22Rv1 (cell line): Measurements from ENCODE around the gene TARP.
"Not testable (repeated sequence)": the region's sequence is repeated elsewhere in the genome, so short reads cannot be mapped to it uniquely, and the experiment has no call there.

Experiments
- H3K27ac ChIP-seq: fragments of 450-650 bp; 2 replicates; pipeline ENCODE4 v1.5.1; 2017
- ZFX ChIP-seq: fragments of 450-650 bp; IDR thresholded peaks from 2 replicates; pipeline ENCODE4 v1.6.1; 2017; ENCODE audit warnings: antibody characterized with exemption, borderline replicate concordance
- TF ChIP-seq, protein P1 (sequence below): fragments of 450-650 bp; IDR thresholded peaks from 2 replicates; pipeline ENCODE4 v1.5.1; 2017; ENCODE audit warnings: mild to moderate bottlenecking

TARP gene

DNA sequence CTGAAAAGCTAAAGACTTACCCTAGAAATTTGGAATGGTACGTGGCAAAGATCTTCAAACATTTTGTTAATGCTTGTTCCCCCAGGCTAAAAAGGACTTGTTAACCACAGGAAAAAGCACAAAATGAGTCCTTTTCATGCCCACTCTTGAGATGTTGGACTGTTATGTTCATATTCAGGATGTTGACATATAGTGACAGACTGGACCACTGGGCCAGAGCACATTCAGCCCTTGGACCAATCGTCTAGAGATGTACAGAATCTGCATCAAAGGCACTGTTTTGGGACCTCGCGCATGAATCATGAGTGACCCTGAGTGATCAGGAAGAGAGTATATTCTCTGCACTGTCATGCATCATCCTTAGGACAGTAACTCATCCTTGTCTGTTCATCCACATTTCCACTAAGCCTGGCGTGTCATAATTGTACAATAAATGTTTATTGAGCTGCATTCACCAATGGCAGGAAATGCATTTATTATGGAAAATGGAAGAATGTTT is 25.3 kb downstream of the TARP start:
- no peak overlapping the region for H3K27ac ChIP-seq
- no peak for TF ChIP-seq ZFX
- TF ChIP-seq, protein P1, sequence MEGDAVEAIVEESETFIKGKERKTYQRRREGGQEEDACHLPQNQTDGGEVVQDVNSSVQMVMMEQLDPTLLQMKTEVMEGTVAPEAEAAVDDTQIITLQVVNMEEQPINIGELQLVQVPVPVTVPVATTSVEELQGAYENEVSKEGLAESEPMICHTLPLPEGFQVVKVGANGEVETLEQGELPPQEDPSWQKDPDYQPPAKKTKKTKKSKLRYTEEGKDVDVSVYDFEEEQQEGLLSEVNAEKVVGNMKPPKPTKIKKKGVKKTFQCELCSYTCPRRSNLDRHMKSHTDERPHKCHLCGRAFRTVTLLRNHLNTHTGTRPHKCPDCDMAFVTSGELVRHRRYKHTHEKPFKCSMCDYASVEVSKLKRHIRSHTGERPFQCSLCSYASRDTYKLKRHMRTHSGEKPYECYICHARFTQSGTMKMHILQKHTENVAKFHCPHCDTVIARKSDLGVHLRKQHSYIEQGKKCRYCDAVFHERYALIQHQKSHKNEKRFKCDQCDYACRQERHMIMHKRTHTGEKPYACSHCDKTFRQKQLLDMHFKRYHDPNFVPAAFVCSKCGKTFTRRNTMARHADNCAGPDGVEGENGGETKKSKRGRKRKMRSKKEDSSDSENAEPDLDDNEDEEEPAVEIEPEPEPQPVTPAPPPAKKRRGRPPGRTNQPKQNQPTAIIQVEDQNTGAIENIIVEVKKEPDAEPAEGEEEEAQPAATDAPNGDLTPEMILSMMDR = no peak

- H3K27ac ChIP-seq = peak overlapping the region; percentile 16; the same call in 1 of the 2 replicates
- TF ChIP-seq, protein P1 = no peak
- no peak for TF ChIP-seq ZFX
These were observed 27.9 kb downstream of the TARP start for GRCh38 chr7:38245409-38245977.

DNA sequence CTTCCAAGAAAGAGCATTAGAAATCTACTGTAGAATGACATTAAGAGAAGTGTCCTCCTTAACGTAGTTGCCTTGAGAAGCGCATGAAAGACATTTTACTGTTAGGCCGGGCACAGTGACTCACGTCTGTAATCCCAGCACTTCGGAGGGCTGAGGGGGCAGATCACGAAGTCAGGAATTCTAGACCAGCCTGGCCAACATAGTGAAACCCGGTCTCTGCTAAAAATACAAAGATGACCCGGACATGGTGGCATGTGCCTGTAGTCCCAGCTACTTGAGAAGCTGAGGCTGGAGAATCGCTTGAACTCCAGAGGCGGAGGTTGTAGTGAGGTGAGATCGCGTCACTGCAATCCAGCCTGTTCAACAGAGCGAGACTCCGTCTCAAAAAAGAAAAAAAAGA is 28.9 kb downstream of the TARP start:
- H3K27ac ChIP-seq = peak overlapping the region; percentile 16
- TF ChIP-seq ZFX = no peak
- TF ChIP-seq, protein P1 = no peak

- H3K27ac ChIP-seq = peak overlapping the region; percentile 90
These were observed 30.1 kb downstream of the TARP start for GRCh38 chr7:38243345-38243744.

DNA sequence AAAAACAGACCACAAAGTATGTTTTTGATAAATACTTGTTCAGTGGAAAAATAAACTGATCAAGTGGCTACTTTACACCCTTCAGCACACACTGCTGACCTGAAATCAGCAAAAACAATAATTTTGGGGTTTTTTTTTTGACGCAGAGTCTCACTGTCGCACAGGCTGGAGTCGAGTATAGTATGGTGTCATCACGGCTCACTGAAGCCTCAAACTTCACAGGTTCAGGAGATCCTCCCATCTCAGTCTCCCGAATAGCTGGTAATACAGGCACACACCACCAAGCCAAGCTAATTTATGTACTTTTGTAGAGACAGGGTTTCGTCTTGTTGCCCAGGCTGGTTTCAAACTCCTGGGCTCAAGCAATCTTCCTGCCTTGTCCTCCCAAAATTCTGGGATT is 30.6 kb downstream of the TARP start:
- TF ChIP-seq, protein P1 = no peak
- H3K27ac ChIP-seq = peak overlapping the region; percentile 90

DNA sequence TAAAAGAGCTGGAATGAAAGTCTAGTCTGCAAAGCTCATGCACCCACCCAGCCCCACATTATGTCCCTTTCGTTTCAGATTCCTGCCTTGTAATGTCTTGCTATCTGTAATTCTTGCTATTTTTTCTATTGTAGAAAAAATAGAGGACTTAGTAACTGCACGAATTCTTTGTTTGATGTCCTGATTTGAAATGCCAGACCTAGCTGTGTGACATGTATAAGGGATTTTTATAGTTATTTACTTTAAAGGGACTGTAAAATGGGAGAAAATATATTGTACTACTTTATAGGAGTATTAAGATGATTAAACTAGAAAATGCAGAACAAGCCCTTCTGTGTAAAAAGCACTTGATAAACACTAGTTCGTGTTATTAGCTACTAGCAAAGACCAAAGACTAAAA is 32.4 kb downstream of the TARP start:
- H3K27ac ChIP-seq = peak overlapping the region; percentile 90
- no peak for TF ChIP-seq ZFX
- TF ChIP-seq, protein P1 = no peak

DNA sequence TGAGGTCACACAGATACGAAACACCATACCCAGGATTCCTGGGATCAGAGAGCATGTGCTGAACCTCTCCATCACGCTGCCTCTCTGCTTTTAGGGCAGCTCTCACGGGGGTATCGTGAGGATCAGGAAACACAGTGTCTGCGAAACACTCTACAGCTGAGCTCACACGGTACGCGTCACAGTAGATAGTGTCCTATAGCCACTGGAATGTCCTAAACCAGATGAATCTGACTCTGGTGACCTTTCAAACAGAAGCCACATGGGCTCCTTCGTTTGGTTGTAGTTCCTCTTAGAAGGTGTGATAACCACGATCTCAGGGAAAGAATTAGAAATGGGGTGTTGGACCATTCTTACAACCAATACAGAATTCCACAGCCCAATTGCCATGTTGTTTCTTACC is 34.3 kb downstream of the TARP start:
- not testable (repeated sequence) for H3K27ac ChIP-seq

- no peak for TF ChIP-seq ZFX
- TF ChIP-seq, protein P1 = no peak
- H3K27ac ChIP-seq = peak overlapping the region; percentile 42
These were observed 37.8 kb downstream of the TARP start for GRCh38 chr7:38235606-38236005.

DNA sequence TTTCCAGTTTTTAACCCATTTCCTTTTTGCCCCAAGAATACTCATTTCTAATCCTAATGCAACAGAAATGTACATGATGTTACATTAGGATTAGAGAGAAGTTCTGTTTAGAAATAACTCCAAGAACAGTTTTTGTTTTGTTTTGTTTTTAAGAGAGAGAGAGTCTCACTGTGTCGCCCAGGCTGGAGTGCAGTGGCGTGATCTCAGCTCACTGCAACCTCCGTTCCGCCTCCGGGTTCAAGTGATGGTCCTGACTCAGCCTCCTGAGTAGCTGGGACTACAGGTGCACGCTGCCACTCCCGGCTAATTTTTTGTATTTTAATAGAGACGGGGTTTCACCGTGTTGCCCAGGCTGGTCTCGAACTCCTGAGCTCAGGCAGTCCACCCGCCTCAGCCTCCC is 38.7 kb downstream of the TARP start:
- peak overlapping the region; percentile 42 for H3K27ac ChIP-seq
